ENCODE measurements around the gene ABHD12. TPM values are rescaled to one million over a fixed set of nuclear protein-coding genes. Genes with fewer than 3 reads are reported as not detected.
A peak's percentile ranks its signal among the peaks of the same experiment; 100 is the strongest.

ABHD12 gene
- total and polyA plus RNA-seq, 8 donors = 11.1 to 99.1 (median 44.0) TPM

DNA sequence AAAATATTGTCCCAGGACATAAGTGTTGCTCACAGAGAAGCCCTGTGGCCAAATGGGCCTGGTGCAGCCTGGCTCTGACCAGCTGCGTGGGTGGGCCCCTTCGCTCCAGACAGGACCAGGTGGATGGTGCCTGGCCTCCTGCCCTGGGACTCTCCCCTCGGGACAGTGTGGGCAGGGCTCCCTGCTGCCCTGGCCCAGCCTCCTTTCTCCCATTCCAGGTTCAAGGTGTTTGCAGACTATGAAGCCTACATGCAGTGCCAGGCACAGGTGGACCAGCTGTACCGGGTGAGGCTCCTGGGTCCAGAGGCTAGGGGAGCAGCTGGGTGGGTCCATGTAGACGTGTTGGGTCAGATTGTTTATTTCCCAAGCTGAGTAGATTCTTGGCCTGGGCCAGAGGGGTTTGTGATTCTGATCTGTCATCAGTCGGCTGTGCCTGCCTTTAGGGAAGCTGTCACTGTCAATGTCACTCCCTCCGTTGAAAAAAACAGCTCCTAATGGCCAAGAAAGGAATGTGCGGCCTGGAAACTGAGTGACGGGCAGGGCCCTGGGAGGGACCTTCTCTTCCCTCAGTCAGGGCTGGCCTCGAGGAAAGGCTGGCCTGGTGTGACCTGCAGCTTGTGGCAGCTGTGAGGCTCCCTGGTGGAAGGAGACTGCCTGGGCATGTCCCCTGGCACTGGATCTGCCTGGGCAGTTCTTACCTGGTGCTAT, 95.1 kb downstream of the ABHD12 start:
- Histone ChIP-seq H3K27me3 (no peaks in the 10 kb centered on the region), H3K27ac (peak overlapping the region; percentile 8 to 79 (median 67)), H3K4me1 (peaks cover 17 to 36% (median 36%) of the 10 kb centered on the region in 4 donors), H3K4me3 (no peak overlapping the region), H3K36me3 (peaks cover 13 to 90% (median 75%) of the 10 kb centered on the region in 4 donors), H3K9me3 (no peaks in the 10 kb centered on the region)
- DNase-seq = peak; percentile 58 to 72
- no peak for TF ChIP-seq EP300 (IDR thresholded peaks at IDR 0.05)
- no peak for TF ChIP-seq POLR2A (IDR thresholded peaks at IDR 0.05)
- no peak for TF ChIP-seq POLR2AphosphoS5 (IDR thresholded peaks at IDR 0.05)
- TF ChIP-seq, protein P1, sequence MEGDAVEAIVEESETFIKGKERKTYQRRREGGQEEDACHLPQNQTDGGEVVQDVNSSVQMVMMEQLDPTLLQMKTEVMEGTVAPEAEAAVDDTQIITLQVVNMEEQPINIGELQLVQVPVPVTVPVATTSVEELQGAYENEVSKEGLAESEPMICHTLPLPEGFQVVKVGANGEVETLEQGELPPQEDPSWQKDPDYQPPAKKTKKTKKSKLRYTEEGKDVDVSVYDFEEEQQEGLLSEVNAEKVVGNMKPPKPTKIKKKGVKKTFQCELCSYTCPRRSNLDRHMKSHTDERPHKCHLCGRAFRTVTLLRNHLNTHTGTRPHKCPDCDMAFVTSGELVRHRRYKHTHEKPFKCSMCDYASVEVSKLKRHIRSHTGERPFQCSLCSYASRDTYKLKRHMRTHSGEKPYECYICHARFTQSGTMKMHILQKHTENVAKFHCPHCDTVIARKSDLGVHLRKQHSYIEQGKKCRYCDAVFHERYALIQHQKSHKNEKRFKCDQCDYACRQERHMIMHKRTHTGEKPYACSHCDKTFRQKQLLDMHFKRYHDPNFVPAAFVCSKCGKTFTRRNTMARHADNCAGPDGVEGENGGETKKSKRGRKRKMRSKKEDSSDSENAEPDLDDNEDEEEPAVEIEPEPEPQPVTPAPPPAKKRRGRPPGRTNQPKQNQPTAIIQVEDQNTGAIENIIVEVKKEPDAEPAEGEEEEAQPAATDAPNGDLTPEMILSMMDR (IDR thresholded peaks at IDR 0.05) = peak in 2 of 7 experiments; percentile 5 to 13
- intact Hi-C loops (cut with DNase I; ENCODE audit: low total_unique reads) = loop anchor here (5.0 kb wide), 1 partner anchor 102 kb away; no protein-coding TSS in a partner anchor
- 23 to 46% (median 26%) methylated on average over 8 to 10 of the region's 10 CpGs for WGBS, 5 donors

DNA sequence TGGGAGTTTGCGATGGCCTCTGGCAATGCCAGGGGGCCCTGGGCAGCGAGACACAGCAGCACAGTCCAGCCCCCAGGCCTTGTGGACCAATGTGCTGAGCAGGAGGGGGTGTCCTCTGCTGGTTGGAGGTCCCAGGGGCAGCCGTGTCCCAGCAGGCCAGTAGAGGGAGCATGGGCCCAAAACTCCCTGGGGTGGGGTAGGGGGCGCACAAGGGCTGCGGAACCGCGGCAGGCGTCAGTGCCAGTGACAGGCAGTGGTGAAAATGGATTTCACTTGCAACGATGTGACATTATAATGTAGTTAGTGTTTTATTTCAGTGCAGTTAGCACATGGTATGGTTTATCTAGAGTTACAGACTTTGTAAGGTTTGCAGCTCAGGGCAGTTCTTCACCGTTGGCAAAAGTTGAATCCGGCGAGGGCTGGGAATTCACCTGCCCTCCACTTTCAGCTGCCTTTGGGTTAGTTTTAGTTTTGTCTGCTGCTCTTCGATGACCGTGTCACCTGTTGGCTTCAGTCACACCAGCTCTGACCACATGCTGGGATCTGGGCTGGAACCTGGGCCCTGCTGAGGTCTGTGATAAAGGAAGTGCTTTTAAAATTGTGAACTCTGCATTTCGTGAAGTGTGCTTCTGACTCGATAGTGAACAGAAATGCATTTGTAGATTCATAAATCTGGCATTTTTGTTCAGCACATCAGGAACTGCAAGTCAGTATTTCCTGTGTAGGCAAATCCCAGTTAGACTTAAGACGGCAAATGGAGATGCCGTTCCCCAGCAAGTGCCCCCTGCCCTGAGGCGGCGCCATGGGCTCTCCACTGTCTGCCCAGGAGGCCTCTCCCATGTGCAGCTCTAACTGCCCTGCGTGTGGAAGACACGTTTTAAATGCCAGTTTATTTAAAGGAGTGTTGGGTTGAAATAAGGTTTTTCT, 95.9 kb downstream of the ABHD12 start:
- Histone ChIP-seq H3K4me3 (no peak overlapping the region), H3K27me3 (no peaks in the 10 kb centered on the region), H3K27ac (peak overlapping the region; percentile 8 to 79 (median 67)), H3K9me3 (no peaks in the 10 kb centered on the region), H3K4me1 (peaks cover 17 to 36% (median 36%) of the 10 kb centered on the region in 4 donors), H3K36me3 (peaks cover 15 to 90% (median 75%) of the 10 kb centered on the region in 4 donors)
- WGBS, 5 donors = 38 to 56% (median 48%) methylated on average over 20 to 22 of the region's 22 CpGs
- DNase-seq = peak; percentile 44 to 82
- intact Hi-C loops (cut with DNase I; ENCODE audit: low total_unique reads) = loop anchor here (5.0 kb wide), 1 partner anchor 103 kb away; no protein-coding TSS in a partner anchor
- TF ChIP-seq POLR2AphosphoS5 (IDR thresholded peaks at IDR 0.05) = no peak
- TF ChIP-seq, protein P1 (IDR thresholded peaks at IDR 0.05) = peak in 5 of 7 experiments; percentile 25 to 70 (median 62)

DNA sequence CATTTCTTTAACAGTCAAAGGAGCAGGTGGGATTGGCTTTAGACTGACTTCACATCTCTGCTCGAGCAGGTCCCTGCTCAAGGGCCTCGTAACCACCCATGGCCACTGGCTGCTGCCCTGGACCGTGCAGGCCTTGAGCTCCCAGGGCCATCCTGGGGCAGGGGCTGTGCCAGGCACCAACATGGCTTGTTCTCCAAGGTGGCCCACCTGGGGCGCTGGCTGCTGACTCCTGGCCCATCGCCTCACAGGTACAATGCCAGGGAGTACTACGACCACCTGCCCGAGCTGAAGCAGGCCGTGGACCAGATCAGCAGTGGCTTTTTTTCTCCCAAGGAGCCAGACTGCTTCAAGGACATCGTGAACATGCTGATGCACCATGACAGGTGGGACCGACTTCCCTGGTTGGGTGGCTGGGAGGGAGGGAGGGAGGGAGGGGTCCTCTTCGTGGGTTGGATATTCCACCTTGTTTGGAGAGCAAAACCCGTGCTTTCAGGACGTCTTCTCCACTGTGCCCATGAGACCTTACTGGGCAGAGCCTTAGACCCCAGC, 96.7 kb downstream of the ABHD12 start:
- Histone ChIP-seq H3K27me3 (no peaks in the 10 kb centered on the region), H3K4me3 (no peak overlapping the region), H3K4me1 (peaks cover 17 to 36% (median 36%) of the 10 kb centered on the region in 4 donors), H3K27ac (peak overlapping the region in 3 of 5 donors; percentile 54 to 79 (median 69)), H3K9me3 (no peaks in the 10 kb centered on the region), H3K36me3 (peaks cover 16 to 90% (median 75%) of the 10 kb centered on the region in 4 donors)
- TF ChIP-seq, protein P1 (IDR thresholded peaks at IDR 0.05) = no peak
- TF ChIP-seq POLR2A (IDR thresholded peaks at IDR 0.05) = no peak
- no peak for TF ChIP-seq POLR2AphosphoS5 (IDR thresholded peaks at IDR 0.05)
- TF ChIP-seq EP300 (IDR thresholded peaks at IDR 0.05) = no peak
- no peak for DNase-seq
- intact Hi-C loops (cut with DNase I; ENCODE audit: low total_unique reads) = no loop called here
- 84 to 91% (median 88%) methylated on average over 5 to 13 of the region's 13 CpGs for WGBS, 5 donors

DNA sequence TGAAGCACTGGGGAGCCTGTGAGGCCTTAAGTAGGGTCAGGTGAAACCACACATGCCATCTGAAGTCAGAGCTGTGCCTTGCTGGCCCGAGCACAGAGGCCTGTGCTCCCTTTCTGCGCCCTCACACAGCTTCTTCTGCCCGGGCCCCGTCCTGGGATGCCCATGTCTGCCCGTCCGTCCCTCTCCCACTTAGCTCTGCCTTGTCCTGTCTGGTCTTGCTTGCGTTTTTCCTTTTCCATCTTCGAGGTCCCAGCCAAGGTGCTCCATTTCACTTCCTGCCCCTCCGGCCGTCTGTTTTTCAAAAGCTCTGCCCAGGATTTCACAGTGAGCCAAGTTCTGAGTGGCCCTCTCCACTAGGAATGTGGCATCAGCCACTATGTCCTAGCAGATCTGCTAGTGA, 97.1 kb downstream of the ABHD12 start:
- intact Hi-C loops (cut with DNase I; ENCODE audit: low total_unique reads) = no loop called here
- H3K4me1 ChIP-seq = peaks cover 17 to 36% (median 36%) of the 10 kb centered on the region in 4 donors
- H3K9me3 ChIP-seq = no peaks in the 10 kb centered on the region
- WGBS, 5 donors = 65 to 85% (median 79%) methylated on average over 10 of the region's 10 CpGs
- no peak overlapping the region for H3K4me3 ChIP-seq
- no peak for DNase-seq
- TF ChIP-seq EP300 (IDR thresholded peaks at IDR 0.05) (no peak), POLR2A (IDR thresholded peaks at IDR 0.05) (no peak), POLR2AphosphoS5 (IDR thresholded peaks at IDR 0.05) (no peak)
- TF ChIP-seq, protein P1 (IDR thresholded peaks at IDR 0.05) = no peak
- H3K27me3 ChIP-seq = no peaks in the 10 kb centered on the region
- H3K36me3 ChIP-seq = peaks cover 21 to 90% (median 75%) of the 10 kb centered on the region in 4 donors
- H3K27ac ChIP-seq = peak overlapping the region in 1 of 5 donors; percentile 55

Data from stomach (tissue), 9 donors.